Measurements from ENCODE around the gene HOXB7.

DNA sequence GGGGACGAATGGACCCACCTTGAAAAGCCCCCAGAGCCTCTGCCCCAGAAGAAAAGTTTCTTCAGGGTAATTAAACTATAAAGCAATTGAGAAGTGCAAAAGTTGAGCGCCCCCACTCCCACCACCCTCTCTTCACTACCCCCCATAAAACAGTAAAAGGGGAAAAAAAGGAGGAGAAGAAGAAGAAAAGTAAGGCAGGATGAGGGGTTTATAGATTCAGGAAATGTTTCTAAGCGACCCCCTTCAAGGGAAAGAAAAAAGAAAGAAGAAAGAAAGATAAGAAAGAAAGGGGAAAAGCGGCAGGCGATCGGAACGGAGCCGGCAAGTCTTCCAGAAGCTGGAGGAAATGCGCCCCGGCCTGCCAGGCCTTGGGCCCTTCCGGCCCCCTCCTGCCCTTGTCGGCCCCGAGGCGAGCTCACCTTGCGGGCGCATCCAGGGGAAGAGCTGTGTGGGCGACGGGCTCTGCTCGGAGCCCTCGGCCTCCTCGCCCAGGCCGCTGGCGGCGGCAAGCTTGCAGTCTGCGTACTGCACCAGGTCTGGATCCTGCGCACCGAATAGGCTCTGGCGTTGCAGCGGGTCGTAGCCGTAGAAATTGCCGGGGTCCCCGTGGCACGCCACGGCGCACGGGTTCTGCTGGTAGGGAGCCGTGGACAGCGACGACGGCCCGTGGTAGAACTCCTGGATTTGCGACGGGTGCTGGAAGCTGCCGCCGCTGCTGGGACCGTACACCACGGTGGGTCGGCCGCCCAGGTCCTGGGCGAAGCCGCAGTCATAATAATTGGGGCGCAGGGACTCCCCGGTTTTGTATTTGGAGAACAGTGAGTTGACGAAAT is 3.3 kb upstream of the HOXB7 start:
- TF ChIP-seq, protein P1, sequence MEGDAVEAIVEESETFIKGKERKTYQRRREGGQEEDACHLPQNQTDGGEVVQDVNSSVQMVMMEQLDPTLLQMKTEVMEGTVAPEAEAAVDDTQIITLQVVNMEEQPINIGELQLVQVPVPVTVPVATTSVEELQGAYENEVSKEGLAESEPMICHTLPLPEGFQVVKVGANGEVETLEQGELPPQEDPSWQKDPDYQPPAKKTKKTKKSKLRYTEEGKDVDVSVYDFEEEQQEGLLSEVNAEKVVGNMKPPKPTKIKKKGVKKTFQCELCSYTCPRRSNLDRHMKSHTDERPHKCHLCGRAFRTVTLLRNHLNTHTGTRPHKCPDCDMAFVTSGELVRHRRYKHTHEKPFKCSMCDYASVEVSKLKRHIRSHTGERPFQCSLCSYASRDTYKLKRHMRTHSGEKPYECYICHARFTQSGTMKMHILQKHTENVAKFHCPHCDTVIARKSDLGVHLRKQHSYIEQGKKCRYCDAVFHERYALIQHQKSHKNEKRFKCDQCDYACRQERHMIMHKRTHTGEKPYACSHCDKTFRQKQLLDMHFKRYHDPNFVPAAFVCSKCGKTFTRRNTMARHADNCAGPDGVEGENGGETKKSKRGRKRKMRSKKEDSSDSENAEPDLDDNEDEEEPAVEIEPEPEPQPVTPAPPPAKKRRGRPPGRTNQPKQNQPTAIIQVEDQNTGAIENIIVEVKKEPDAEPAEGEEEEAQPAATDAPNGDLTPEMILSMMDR (IDR thresholded peaks at IDR 0.05 in 4 of 5, conservative IDR thresholded peaks at IDR 0.05 in 1 of 5), result no peak
- TF ChIP-seq POLR2A (IDR thresholded peaks at IDR 0.05), result no peak

All from gastrocnemius medialis (tissue), 4 donors.